GM12872 (cell line): ENCODE measurements around the gene LUZP1.

Experiments
- TF ChIP-seq, protein P1 (sequence below): IDR thresholded peaks from 3 replicates; pipeline ENCODE4 v1.5.1; 2011; ENCODE audit warnings: low read depth, mild to moderate bottlenecking, low read length, moderate library complexity; ENCODE audit not compliant: insufficient read depth

Gene LUZP1

DNA sequence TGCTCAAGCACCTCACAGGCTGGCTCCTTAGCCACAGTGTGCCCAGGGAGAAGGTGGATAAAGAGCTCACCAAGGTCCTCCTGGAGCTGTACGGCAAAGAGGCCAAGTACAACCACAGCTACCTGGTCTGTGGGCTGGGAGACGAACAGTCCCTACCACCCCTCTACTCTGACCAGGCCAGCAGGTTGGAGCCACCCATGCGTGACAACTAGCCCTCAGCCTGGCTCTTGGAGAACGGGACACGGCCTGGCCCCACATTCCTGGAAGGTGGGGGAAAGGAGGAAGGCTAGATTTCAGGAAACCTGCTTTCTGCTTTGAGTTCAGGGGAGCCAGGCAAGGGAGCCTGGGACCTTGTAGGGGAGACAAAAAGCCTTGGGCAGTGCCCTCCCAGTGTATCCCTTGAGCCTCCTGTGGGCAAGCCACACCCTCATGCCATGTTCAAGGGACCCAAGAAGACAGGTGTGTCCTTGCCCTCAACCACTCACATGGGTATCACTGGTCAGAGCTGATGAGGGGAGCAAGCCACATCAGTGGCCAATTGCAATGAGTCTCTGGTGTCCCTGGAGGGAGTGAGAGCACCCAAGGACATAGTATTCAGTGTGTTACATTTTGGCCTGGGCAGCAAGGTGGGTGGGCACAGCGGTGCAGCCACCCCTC lies 27.6 kb downstream of the LUZP1 start:
- TF ChIP-seq, protein P1, sequence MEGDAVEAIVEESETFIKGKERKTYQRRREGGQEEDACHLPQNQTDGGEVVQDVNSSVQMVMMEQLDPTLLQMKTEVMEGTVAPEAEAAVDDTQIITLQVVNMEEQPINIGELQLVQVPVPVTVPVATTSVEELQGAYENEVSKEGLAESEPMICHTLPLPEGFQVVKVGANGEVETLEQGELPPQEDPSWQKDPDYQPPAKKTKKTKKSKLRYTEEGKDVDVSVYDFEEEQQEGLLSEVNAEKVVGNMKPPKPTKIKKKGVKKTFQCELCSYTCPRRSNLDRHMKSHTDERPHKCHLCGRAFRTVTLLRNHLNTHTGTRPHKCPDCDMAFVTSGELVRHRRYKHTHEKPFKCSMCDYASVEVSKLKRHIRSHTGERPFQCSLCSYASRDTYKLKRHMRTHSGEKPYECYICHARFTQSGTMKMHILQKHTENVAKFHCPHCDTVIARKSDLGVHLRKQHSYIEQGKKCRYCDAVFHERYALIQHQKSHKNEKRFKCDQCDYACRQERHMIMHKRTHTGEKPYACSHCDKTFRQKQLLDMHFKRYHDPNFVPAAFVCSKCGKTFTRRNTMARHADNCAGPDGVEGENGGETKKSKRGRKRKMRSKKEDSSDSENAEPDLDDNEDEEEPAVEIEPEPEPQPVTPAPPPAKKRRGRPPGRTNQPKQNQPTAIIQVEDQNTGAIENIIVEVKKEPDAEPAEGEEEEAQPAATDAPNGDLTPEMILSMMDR: no peak

DNA sequence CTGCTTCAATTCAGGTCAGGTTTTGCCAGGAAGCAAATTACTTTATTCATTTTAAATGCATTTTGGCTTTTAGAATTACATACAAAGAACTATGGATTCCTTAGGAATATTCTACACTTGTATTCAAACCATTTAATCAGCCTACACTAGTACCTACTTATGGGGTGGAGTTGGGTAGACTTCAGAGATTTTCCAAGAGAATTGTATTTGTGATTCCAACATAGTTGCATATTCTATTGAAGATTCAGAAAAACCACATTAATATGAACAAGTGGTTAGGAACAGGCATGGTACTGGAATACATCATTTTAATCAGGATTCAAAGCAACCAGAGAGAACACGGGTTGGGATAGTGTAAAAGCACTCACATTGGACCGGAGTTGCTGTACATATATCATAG lies 33.4 kb downstream of the LUZP1 start:
- TF ChIP-seq, protein P1: no peak

DNA sequence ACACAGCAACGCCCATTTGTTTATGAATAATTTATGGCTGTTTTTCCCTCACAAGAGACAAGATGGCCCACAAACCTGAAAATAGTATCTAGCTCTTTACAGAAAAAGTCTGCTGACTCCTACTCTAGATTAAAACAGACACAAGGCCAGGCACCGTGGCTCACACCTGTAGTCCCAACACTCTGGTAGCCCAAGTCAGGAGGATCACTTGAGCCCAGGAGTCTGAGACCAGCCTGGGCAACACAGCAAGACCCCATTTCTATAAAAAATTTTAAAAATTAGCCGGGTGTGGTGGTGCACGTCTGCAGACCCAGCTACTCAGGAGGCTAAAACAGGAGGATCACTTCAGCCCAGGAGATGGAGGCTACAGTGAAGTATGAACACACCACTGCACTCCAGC lies 34.6 kb downstream of the LUZP1 start:
- TF ChIP-seq, protein P1: no peak

DNA sequence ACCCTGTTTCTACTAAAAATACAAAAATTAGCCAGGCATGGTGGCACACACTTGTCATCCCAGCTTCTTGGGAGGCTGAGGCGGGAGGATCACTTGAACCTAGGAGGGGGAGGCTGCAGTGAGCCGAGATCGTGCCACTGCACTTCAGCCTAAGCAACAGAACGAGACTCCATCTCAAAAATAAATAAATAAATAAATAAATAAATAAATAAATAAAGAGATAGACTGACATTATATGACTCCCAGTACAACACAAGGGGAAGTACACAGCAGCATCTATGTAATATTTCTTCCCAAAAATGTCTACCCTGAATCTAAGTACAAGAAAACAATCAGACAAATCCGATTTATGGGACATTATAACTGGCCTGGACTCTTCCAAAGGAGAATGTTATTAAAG lies 35.1 kb downstream of the LUZP1 start:
- TF ChIP-seq, protein P1: no peak

DNA sequence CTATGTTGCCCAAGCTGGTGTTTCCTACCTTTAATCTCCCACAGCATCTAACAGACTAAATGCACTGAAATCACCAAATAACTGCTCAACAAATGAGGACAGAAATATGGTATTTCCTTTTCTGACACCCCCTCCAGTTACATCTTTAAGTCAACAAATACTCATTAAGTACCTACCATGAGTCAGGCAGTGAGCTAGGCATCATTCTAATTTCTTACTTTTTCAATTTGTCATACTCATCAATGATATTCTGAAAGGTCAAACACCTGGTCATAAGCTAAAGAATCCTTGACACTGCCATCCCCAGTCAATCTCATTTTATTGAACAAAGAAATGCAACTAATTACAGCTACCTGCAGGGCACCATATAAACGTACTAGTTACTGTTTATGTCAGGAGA lies 36.6 kb downstream of the LUZP1 start:
- TF ChIP-seq, protein P1: no peak

DNA sequence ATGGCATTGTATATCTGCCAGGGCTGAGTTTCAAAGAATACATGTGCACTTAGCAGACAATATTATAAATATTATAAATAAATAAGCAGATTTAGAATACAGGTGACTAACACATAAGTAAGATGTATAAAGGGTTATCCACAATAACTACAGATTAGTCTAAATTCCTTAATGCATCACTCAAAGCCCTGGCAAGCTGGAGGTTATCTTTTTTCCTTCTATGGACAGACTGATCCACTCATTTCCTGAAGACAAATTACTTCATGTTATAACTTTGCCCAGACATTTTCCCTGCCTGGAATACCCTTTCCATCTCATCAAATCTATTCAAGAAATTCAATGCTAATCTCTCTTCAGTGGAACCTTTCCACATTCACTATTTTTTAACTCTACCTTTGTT lies 38.8 kb downstream of the LUZP1 start:
- TF ChIP-seq, protein P1: no peak

DNA sequence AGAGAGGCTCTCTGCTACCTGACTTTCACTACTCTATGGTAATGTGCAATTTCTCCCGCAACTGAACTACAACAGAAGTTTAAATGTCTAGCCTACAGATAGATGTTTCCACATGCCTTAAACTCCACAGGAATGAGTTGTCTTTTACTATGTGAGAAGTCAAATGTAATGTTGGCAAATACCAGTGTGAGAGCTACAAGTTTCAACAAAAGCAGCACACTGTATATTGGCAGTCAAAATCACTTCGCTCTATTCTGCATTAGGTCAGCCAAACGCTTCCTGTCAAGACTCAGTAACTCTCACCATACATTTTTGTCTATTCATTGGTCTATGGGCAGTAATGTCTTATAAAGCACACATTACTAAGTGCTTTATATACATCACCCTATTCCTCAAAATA lies 41.9 kb downstream of the LUZP1 start:
- TF ChIP-seq, protein P1: no peak
